Endothelial cell of umbilical vein (primary cell): Measurements from ENCODE around the gene TRAF3IP1. TPM values are rescaled to one million over a fixed set of nuclear protein-coding genes. Genes with fewer than 3 reads are reported as not detected.

Experiments used
- BruUV-seq: library from RNA; stranded (reverse); fragments of 400-500 nt; replicated peaks from 2 replicates; lab custom pipeline; 2021; lab: Mats Ljungman, UMichigan
- CTCF ChIA-PET: fragments of 300-600, 350-600 bp; sonication (Branson Sonifier 250); formaldehyde crosslinking; loops from one replicate; lab custom pipeline; 2021; ENCODE audit warnings: antibody characterized with exemption, inconsistent platforms; lab: Charles Lee
- POLR2A ChIA-PET: fragments of 300-600, 350-600 bp; sonication (Branson Sonifier 250); formaldehyde crosslinking; loops from one replicate; lab custom pipeline; 2021; ENCODE audit warnings: antibody characterized with exemption, inconsistent platforms; lab: Charles Lee
- DNase-seq: peaks from one replicate; pipeline ENCODE4 v3.0.0-alpha.2; 2011; ENCODE audit warnings: low read depth, low spot score
- FAIRE-seq: peaks from 2 replicates; lab custom pipeline; 2011; peaks lifted over from hg19 to GRCh38; lab: Jason Lieb, UNC
- H2AFZ ChIP-seq: 2 replicates; pipeline ENCODE4 v1.6.0; 2012; ENCODE audit warnings: low read depth, low read length, control low read depth, inconsistent platforms
- H3K27ac ChIP-seq: 2 replicates; pipeline ENCODE4 v1.5.1; 2011; ENCODE audit warnings: low read depth, mild to moderate bottlenecking, control low read depth, low read length, moderate library complexity; ENCODE audit not compliant: insufficient read depth
- H3K27me3 ChIP-seq, 2 experiments: 2 replicates each; pipeline versions ENCODE4 v1.6.0 to v1.6.1; 2011; ENCODE audit warnings: low read length in 2 of 2, mixed read lengths in 1 of 2; ENCODE audit not compliant: control insufficient read depth in 2 of 2, insufficient read depth in 2 of 2
- H3K36me3 ChIP-seq, 2 experiments: 2 replicates in 1 of 2; 3 replicates in 1 of 2; pipeline ENCODE4 v1.5.1; 2011; ENCODE audit warnings: low read length in 2 of 2, mild to moderate bottlenecking in 1 of 2, moderate library complexity in 1 of 2; ENCODE audit not compliant: control insufficient read depth in 2 of 2, insufficient read depth in 2 of 2; ENCODE audit errors: extremely low read depth in 1 of 2
- H3K4me1 ChIP-seq: 3 replicates; pipeline ENCODE4 v1.5.1; 2011; ENCODE audit warnings: mild to moderate bottlenecking, low read length; ENCODE audit not compliant: control insufficient read depth, insufficient read depth; ENCODE audit errors: extremely low read depth
- H3K4me2 ChIP-seq: 2 replicates; pipeline ENCODE4 v1.6.1; 2011; ENCODE audit warnings: low read length, control low read depth, mixed read lengths; ENCODE audit not compliant: insufficient read depth
- H3K4me3 ChIP-seq, 3 experiments: fragments of 200-600 bp in 1 of 3; sonication (generic), shearing (Covaris generic) in 1 of 3; replicated peaks in 1 of 3; 2 replicates each; pipeline ENCODE4 v1.5.1; 2011 to 2016; ENCODE audit warnings: control low read depth in 3 of 3, low read length in 3 of 3, mild to moderate bottlenecking in 2 of 3, inconsistent platforms in 1 of 3, low read depth in 1 of 3, moderate library complexity in 1 of 3; ENCODE audit not compliant: insufficient read depth in 1 of 3
- H3K79me2 ChIP-seq: 2 replicates; pipeline ENCODE4 v1.6.0; 2012; ENCODE audit warnings: low read length, inconsistent platforms; ENCODE audit not compliant: control insufficient read depth, insufficient read depth
- H3K9ac ChIP-seq: replicated peaks from 2 replicates; pipeline ENCODE3; 2011; ENCODE audit warnings: low read length, control low read depth; ENCODE audit not compliant: insufficient read depth; ENCODE audit errors: extremely low read depth
- H3K9me1 ChIP-seq: replicated peaks from 3 replicates; pipeline ENCODE4 v1.6.0; 2011; ENCODE audit warnings: mild to moderate bottlenecking, low read length; ENCODE audit not compliant: control insufficient read depth, insufficient read depth; ENCODE audit errors: extremely low read depth
- H3K9me3 ChIP-seq: replicated peaks from 2 replicates; pipeline ENCODE4 v1.5.1; 2012; ENCODE audit warnings: low read length, inconsistent platforms; ENCODE audit not compliant: control insufficient read depth, insufficient read depth
- H4K20me1 ChIP-seq: replicated peaks from 2 replicates; pipeline ENCODE3; 2011; ENCODE audit warnings: mild to moderate bottlenecking, low read length; ENCODE audit not compliant: control insufficient read depth, insufficient read depth; ENCODE audit errors: extremely low read depth
- CTCF ChIP-seq, 2 donors: IDR thresholded peaks; 1 replicate in 1 of 2; 2 replicates in 1 of 2; pipeline ENCODE4 v1.5.1; 2011; ENCODE audit warnings: low read length in 2 of 2, mild to moderate bottlenecking in 2 of 2, moderate library complexity in 2 of 2, control low read depth in 1 of 2, inconsistent platforms in 1 of 2, low read depth in 1 of 2; ENCODE audit not compliant: insufficient read depth in 1 of 2; ENCODE audit errors: extremely low read depth in 1 of 2
- EZH2 ChIP-seq: IDR thresholded peaks from 2 replicates; pipeline ENCODE4 v1.6.1; 2012; ENCODE audit warnings: borderline replicate concordance, low read depth, mild to moderate bottlenecking, moderate library complexity, low read length, inconsistent platforms; ENCODE audit not compliant: severe bottlenecking
- FOS ChIP-seq: IDR thresholded peaks from 2 replicates; pipeline ENCODE4 v1.6.1; 2011; ENCODE audit warnings: mild to moderate bottlenecking, low read length, moderate library complexity, borderline replicate concordance; ENCODE audit not compliant: insufficient read depth
- GATA2 ChIP-seq: IDR thresholded peaks from 2 replicates; pipeline ENCODE4 v1.7.0; 2011; ENCODE audit warnings: low read depth, mild to moderate bottlenecking, moderate library complexity, mixed read lengths, low read length; ENCODE audit not compliant: insufficient read length, insufficient read depth
- JUN ChIP-seq: IDR thresholded peaks from 2 replicates; pipeline ENCODE4 v1.6.1; 2011; ENCODE audit warnings: borderline replicate concordance, low read depth; ENCODE audit not compliant: insufficient read length, insufficient read depth
- MAX ChIP-seq: IDR thresholded peaks from 2 replicates; pipeline ENCODE4 v1.6.1; 2011; ENCODE audit not compliant: insufficient read depth, insufficient read length
- MYC ChIP-seq: IDR thresholded peaks from one replicate; pipeline ENCODE4 v1.6.1; 2011; ENCODE audit warnings: mild to moderate bottlenecking, low read depth, low read length
- POLR2A ChIP-seq: IDR thresholded peaks from 2 replicates; pipeline ENCODE4 v1.6.1; 2012; ENCODE audit warnings: low read depth, mild to moderate bottlenecking, control low read depth, low read length
- POLR2AphosphoS5 ChIP-seq: IDR thresholded peaks from 2 replicates; pipeline ENCODE4 v1.6.1; 2012; ENCODE audit warnings: low read depth, mild to moderate bottlenecking, control low read depth, low read length, moderate library complexity; ENCODE audit not compliant: insufficient read depth
- dilution Hi-C: fragments of 300-500 bp; cut with MboI; formaldehyde crosslinking; loops from one replicate; pipeline ENCODE4 v1.15.0; 2019; ENCODE audit warnings: low sequenced_read_pairs; ENCODE audit not compliant: extremely low pct_ligation_motif_present
- intact Hi-C: fragments of 100-400 bp; cut with micrococcal nuclease; formaldehyde crosslinking; loops from one replicate; pipeline ENCODE4 v1.10.0; 2022
- polyA plus RNA-seq, 4 experiments: library from polyadenylated mRNA; depleted of rRNA in 3 of 4; stranded (reverse) in 3 of 4; unstranded in 1 of 4; fragments of >200 nt; gene quantifications; 2 replicates each; pipeline versions ENCODE4 v1.2.1 to v1.2.3, GENCODE V29; 2011 to 2012; ENCODE audit warnings: missing spikeins in 1 of 4
- total RNA-seq: library from RNA; stranded (reverse); gene quantifications from 2 replicates; pipeline ENCODE4 v1.2.3, GENCODE V29; 2021

Gene TRAF3IP1
- total and polyA plus RNA-seq, 2 donors (not counting 3 experiments of a cell fraction or from before 2014, with no cell fraction given) = 3.4 to 15.9 TPM

GRCh38 chr2:238336793-238337444, 16.6 kb downstream of the TRAF3IP1 start:
- DNase-seq = no peak
- POLR2A ChIA-PET = no interaction called here

GRCh38 chr2:238337846-238338245, 17.5 kb downstream of the TRAF3IP1 start:
- no peak overlapping the region for H3K9ac ChIP-seq
- intact Hi-C loops (no loop called here), dilution Hi-C loops (no loop called here)
- POLR2A ChIA-PET = no interaction called here
- no peaks in the 10 kb centered on the region for H4K20me1 ChIP-seq
- no peak for FAIRE-seq
- no peaks in the 10 kb centered on the region for H3K79me2 ChIP-seq
- H3K9me3 ChIP-seq = no peaks in the 10 kb centered on the region
- no TSS peak for BruUV-seq
- no peak overlapping the region for H3K4me3 ChIP-seq
- H3K36me3 ChIP-seq = peaks cover 0 to 10% of the 10 kb centered on the region in 2 experiments
- no peak overlapping the region for H3K27ac ChIP-seq
- no peak overlapping the region for H2AFZ ChIP-seq
- H3K4me2 ChIP-seq = no peak overlapping the region
- no peak for TF ChIP-seq POLR2A
- TF ChIP-seq GATA2 = no peak
- no peak for TF ChIP-seq CTCF (IDR thresholded peaks at IDR 0.05; ENCODE audit: extremely low read depth in 1 of 2, insufficient read depth in 1 of 2, low read depth in 1 of 2, low read length in 2 of 2)
- TF ChIP-seq POLR2AphosphoS5 = no peak
- no peak for TF ChIP-seq EZH2
- TF ChIP-seq JUN = no peak
- no peak for TF ChIP-seq MYC
- no peak for TF ChIP-seq MAX
- no peak for TF ChIP-seq FOS
- CTCF ChIA-PET = no interaction called here
- no peaks in the 10 kb centered on the region for H3K4me1 ChIP-seq
- H3K27me3 ChIP-seq = no peaks in the 10 kb centered on the region
- H3K9me1 ChIP-seq = no peaks in the 10 kb centered on the region
- DNase-seq = no peak

More at GRCh38 chr2:238336793-238337444, 16.6 kb downstream of the TRAF3IP1 start:
- Histone ChIP-seq H3K4me3 (no peak overlapping the region), H3K4me1 (no peaks in the 10 kb centered on the region), H3K27me3 (no peaks in the 10 kb centered on the region), H3K9me1 (no peaks in the 10 kb centered on the region), H4K20me1 (no peaks in the 10 kb centered on the region), H3K9ac (no peak overlapping the region), H3K36me3 (peaks cover 0 to 10% of the 10 kb centered on the region in 2 experiments), H3K9me3 (no peaks in the 10 kb centered on the region), H3K27ac (no peak overlapping the region), H3K79me2 (no peaks in the 10 kb centered on the region), H2AFZ (no peak overlapping the region), H3K4me2 (no peak overlapping the region)
- intact Hi-C loops (no loop called here), dilution Hi-C loops (no loop called here)
- BruUV-seq = no TSS peak
- CTCF ChIA-PET = interaction anchor here (1.2 to 1.7 kb wide), 2 partner anchors 9 to 21 kb away, joined by 3 to 4 read pairs; no protein-coding TSS in a partner anchor
- FAIRE-seq = no peak
- TF ChIP-seq MYC (no peak), JUN (no peak), POLR2AphosphoS5 (no peak), GATA2 (no peak)
